Measurements from ENCODE around the gene NAT16. TPM values are rescaled to one million over a fixed set of nuclear protein-coding genes. Genes with fewer than 3 reads are reported as not detected.

Gene NAT16
- total and polyA plus RNA-seq, 2 of the 8 experiments (the other 6 are each of a cell fraction or from before 2014, with no cell fraction given) = 0.26 to 0.84 TPM

GRCh38 chr7:101174322-101174854 lies 5.7 kb downstream of the NAT16 start (continued):
- TF ChIP-seq CTCF (IDR thresholded peaks at IDR 0.05; ENCODE audit: control extremely low read depth in 1 of 3, insufficient read depth in 1 of 3, low read depth in 1 of 3, low read length in 3 of 3) = no peak

Data from H1 (cell line).